GM21825 (cell line): ENCODE data around the gene STRA8.
A peak's percentile ranks its signal among the peaks of the same experiment; 100 is the strongest.

Source experiments
- ATAC-seq: cut with Tn5 transposase; IDR thresholded peaks from one replicate; pipeline ENCODE4 v1.9.1; 2021; ENCODE audit warnings: mild to moderate bottlenecking, moderate library complexity; ENCODE audit not compliant: unreplicated experiment

STRA8 gene

GRCh38 chr7:135262623-135263320, 29.1 kb downstream of the STRA8 start:
- no peak for ATAC-seq

DNA sequence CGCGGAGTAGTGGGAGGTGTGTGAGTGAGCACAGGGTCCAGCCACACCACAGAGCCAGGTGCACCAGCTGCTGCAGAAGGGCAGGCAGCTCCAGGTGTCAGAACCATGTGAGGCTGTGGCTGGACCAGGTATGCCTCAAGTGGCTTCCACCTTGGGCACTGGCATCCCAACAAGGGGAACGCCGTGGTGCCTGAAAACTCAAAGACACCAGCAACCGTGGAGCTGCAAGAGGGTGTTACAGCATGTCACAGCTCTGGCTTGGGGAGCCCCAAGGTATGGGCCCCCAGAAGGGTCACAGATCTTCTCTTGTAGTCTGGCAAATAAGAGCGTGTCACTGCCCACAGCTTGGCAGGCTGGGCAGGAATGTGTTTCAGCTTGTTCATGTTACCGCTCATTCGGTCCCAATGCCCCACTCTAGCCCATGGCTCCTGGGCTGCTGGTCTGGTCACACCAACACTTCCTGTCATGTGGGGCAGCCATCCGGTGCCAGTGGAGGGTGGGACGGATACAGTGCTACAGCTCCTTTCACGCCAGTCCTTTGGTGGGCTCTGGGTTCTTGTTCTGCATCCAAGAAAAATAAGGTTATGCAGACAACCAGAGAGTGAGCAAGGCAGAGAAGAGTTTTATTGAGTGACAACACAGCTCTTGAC, 29.8 kb downstream of the STRA8 start:
- no peak for ATAC-seq

- no peak for ATAC-seq
These were observed 32.0 kb downstream of the STRA8 start for GRCh38 chr7:135265637-135266036.

GRCh38 chr7:135269921-135270320, 36.3 kb downstream of the STRA8 start:
- ATAC-seq: no peak

DNA sequence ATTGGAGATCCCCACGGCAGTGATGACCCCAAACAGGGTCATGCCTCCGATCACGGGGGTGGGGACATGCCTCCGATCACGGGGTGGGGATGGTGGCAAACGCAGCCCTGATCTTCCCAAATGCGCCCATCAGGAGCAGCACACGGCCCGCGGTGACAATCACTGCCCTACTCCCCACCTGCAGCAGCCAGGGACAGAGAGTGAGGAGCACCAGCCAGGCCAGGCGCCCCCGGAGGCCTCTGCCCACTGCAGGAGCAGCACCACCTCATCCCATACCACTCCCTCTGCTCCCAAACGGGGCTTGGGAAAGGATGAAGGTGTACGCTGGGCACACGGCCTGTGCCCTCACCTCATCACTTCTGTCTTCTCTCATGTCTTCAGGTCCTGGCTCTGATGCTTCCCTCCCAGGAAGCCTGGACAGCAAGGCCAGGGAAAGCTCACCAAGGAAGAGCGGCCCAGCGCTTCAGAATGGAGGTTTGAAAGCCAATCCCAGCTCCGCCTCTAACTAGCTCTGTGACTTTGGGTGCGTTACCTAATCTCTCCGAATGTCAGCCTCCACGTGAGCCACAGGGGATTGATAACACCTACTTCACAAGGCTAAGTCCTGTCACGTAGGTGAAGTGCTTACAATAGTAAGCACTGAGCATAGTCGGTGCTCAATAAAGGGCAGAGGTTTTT, 37.1 kb downstream of the STRA8 start:
- ATAC-seq: no peak

- no peak for ATAC-seq
These were observed 37.6 kb downstream of the STRA8 start for GRCh38 chr7:135271255-135271615.

GRCh38 chr7:135272303-135272702, 38.7 kb downstream of the STRA8 start:
- ATAC-seq: no peak

GRCh38 chr7:135273581-135273980, 39.9 kb downstream of the STRA8 start:
- no peak for ATAC-seq

GRCh38 chr7:135274495-135275268, 41.0 kb downstream of the STRA8 start:
- peak; percentile 75 for ATAC-seq

DNA sequence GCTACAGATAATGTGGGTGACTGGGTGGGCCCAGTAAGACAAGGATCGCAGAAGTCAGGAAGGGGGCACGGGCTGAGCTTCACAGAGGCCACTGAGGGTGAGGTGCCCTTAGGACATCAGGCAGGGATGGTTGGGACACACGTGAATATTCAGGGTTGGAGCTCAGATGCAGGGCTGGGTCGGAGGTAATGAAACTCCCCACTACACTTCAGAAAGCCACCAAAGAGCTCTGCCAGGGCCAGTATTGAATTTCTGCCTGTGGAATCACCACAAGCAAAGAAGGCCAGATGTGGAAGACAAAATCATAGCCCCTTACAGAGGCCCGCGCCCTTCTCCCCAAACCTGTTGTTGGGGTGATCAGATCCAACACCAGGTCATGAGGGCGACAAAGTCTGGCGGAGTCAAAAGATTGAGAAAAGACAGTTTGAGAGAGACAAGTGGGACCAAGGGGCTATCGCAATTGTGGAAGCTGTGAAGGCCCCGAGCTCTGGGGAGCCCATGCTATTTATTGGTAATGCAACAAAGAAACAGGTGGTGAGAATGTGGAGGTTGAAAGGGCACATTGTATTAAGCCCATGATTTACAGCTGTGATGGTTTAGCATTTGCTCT, 42.4 kb downstream of the STRA8 start:
- no peak for ATAC-seq

DNA sequence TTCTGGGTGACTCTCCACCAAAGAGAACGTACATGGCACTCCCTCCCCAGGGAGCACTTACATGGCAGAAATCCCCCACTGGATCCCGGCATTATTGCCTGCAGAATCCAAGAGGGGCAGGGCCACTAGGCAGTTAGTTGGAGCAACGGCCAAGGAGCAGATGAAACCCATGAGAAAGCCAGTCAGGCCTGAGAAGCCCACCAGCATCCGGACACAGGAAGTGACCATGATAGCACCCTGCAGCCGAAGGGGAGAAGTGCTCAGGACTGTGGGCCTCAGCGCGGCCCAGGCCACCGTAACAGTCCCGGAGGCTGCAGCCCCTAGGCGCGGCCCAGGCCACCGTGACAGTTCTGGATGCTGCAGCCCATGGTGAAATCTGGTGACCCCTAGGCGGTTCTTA, 43.5 kb downstream of the STRA8 start:
- ATAC-seq: no peak

DNA sequence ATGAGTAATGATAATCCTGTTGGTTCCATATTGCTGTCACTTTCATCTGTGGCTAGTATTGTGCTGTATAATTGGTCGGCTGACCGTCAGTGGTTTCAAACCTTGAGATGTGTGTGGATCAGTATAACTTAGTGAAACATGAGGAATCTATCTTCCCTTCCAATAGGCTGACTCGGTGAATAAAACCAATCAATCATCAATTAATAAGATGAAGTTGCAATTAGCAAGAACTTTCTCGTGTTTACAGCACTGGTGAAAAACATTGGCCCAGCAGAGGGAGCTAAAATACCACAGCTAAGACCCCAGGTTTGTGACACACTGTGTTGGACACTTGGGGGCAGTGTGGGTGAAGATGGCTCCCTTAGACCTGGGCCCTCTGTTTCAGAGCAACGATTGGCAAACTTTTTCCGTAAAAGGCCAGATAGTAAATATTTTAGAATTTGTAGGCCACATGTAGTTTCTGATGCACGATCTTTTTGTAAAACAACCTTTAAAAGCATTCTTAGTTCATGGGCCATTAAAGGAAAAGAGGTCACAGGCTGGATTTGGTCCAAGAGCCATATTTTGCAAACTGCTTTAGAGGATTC, 47.8 kb downstream of the STRA8 start:
- ATAC-seq: peak; percentile 99

- ATAC-seq: no peak
These were observed 49.1 kb downstream of the STRA8 start for GRCh38 chr7:135282561-135283254.

DNA sequence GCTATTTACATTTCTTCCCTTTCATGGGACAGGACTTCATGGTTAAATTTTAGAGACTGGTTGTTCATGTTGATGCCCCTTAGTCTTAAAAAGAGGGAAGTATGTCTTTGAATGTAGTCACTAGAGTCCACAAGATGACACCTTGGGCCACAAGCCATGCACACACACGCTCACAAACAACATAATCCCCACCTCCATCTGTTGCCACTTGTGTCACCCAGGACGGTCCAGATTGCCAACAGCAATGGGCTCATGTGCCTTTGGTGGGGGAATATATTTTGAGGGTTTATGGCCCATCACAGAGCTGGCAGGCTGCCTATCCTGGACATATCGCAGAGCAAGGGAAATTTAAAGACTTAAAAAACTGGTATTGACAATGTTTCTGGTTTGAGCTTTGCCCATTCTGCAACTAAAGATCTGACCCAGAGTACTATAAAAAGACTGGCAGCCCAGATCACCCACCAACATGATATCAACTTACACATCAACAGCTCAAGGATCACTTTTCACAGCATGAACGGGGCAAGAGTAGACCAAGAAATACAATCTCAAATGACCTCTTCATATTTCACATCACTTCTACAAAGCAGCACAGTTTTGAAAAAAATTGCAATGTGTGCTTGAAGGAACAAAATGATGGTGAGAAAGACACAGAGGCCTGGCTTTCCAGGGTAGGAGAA, 50.5 kb downstream of the STRA8 start:
- ATAC-seq: no peak

DNA sequence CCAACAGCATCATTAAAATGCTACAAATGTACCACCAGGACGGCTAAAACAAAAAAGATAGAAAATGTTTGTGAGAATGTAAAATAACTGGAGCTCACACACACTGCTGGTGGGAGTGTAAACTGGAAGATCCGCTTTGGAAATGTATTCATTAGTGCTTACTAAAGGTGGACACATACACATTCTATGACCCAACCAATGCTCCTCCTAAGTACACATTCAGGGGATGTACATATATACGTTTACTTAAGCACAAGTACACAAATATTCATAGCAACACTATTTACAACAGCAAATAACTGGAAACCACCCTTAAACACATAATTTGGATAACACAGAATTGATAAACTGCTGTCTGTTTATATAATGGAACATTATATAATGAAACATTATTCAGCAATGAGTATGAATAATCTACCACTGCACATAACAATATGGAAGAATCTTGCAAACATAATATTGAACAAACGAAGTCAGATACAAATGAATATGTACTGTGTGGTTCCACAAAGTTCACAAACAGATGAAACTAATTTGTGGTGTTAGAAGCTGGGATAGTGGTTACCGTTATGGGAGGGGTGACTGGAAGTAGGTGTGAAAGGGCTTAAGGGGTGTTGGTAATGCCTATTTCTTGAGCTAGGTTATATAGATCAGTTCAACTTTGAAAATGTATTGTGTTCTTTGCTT, 52.1 kb downstream of the STRA8 start:
- no peak for ATAC-seq

- no peak for ATAC-seq
These were observed 53.2 kb downstream of the STRA8 start for GRCh38 chr7:135286876-135287275.

DNA sequence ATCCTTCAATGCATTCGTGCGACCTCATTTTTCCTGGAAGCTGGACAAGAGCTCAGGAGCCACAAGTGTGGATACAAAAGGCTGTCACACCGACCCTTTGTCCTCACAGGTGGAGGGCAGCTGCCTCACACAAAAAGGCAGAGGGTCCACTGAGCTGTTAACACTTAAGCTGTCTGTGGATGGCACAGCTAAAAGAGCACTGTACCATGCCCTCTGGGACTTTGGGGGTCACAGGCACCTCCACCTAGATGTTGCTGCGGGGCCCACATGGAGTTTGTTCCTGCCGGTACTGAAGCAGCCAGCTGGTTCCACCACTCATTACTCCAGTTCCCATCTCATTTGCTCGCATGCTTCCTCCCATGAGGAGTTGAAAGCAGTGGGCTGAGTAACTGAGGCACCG, 57.0 kb downstream of the STRA8 start:
- ATAC-seq: no peak

GRCh38 chr7:135291809-135292253, 58.2 kb downstream of the STRA8 start:
- no peak for ATAC-seq

DNA sequence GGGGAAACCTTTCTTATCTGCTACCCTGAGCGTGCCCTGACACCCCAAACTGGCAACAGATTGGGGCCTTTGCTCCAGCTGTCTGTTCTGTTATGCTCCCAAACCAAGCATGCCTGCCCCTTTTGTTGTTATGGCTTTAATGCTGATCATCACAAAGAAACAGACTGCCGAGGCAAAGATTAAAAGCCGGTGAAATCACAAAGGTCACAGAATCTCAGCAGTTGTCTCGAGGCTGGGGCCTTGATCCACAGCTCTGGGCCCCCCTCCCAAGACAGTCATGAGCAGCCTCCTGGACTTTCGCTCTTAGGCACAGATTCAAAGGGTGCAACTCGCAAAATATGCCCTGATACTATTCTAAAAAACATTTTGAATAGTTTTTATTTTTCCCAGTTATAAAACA, 65.6 kb downstream of the STRA8 start:
- ATAC-seq: no peak
